Progenitor cell of endocrine pancreas (in vitro differentiated cells): ENCODE results near the gene TBX20. TPM values are rescaled to one million over a fixed set of nuclear protein-coding genes. Genes with fewer than 3 reads are reported as not detected.

ENCODE experiments used
- DNase-seq: peaks from one replicate; pipeline ENCODE4 v3.0.0; 2021; ENCODE audit warnings: low spot score; ENCODE audit not compliant: unreplicated experiment
- H3K27ac Mint-ChIP-seq: 2 replicates; pipeline ENCODE4 v1.8.0; 2021; ENCODE audit warnings: mild to moderate bottlenecking, moderate library complexity, mixed read lengths
- H3K27me3 Mint-ChIP-seq: 2 replicates; pipeline ENCODE4 v1.8.0; 2021; ENCODE audit warnings: mixed read lengths
- H3K36me3 Mint-ChIP-seq: 2 replicates; pipeline ENCODE4 v1.8.0; 2022; ENCODE audit warnings: mixed read lengths; ENCODE audit not compliant: insufficient read depth
- H3K4me1 Mint-ChIP-seq: 2 replicates; pipeline ENCODE4 v1.8.0; 2021; ENCODE audit warnings: low read depth, mixed read lengths
- H3K4me3 Mint-ChIP-seq: 2 replicates; pipeline ENCODE4 v1.8.0; 2021; ENCODE audit warnings: low read depth, mild to moderate bottlenecking, moderate library complexity, mixed read lengths
- H3K9me3 Mint-ChIP-seq: 2 replicates; pipeline ENCODE4 v1.8.0; 2021; ENCODE audit warnings: low read depth, mixed read lengths
- CTCF ChIP-seq: fragments of 200-600 bp; sonication (generic); IDR thresholded peaks from one replicate; pipeline ENCODE4 v1.5.0; 2021; ENCODE audit warnings: antibody characterized with exemption, mild to moderate bottlenecking; ENCODE audit not compliant: unreplicated experiment
- total RNA-seq: library from RNA; stranded (reverse); gene quantifications from 2 replicates; pipeline ENCODE4 v1.2.1, GENCODE V29; 2021

TBX20 gene
- total RNA-seq, 1 donor from 2014 or later, result not detected

DNA sequence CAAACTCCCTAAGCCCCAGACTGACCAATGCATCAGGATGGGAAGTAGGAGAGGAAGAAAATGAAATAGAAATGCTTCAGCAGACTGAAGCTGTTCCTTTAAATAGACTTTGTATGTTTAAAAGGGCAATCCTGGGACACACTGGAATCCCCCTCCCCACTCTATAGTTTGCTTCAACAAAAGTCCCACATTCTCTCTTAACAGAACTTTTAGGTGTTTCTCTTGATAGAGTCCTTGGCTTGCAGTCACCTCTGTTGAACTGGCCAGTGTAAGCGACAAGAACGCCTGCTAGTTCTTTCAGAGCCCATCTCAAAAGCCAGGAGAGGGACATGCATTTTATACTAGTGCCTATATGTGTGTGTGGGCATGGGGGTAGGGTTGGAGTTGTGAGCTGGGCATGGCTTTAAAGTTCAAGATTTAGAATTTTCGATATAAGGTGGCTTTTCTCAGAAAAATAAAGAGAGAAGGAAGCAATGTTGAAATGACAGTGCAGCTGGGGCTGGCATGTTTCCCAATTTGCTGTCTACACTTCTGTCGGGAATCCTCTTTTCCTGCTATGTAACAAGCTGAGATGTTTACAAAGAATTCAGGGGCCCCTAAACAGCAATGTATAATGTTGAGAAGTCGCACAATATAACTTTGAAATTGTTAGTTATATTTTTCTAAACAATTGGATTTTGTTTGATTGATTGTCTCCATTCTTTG is 2.1 kb downstream of the TBX20 start:
- H3K4me1 Mint-ChIP-seq, result peaks cover 1% of the 10 kb centered on the region
- peaks cover 92% of the 10 kb centered on the region for H3K27me3 Mint-ChIP-seq
- TF ChIP-seq CTCF, result no peak
- H3K4me3 Mint-ChIP-seq, result no peak overlapping the region
- no peaks in the 10 kb centered on the region for H3K9me3 Mint-ChIP-seq
- H3K36me3 Mint-ChIP-seq, result no peaks in the 10 kb centered on the region
- DNase-seq, result no peak
- no peak overlapping the region for H3K27ac Mint-ChIP-seq

DNA sequence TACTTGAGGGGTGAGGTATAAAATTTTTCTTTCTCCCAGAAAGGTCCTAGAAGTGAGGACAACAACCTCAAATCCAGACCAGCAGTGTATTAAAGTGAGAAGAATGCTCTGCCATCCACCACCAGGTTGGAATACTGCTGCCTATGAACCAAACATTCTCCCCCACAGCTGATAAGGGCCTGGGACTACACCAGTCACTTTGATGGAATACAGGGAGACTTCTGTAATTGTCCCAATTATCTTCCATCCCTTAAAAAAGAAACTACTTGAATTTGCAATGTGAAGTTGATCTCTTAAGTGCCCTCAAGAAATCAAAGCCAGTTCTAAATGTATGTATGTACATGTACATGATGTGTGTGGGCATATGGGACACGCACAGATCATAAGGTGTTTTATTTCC is 3.0 kb downstream of the TBX20 start:
- no peak overlapping the region for H3K27ac Mint-ChIP-seq
- H3K27me3 Mint-ChIP-seq, result peaks cover 84% of the 10 kb centered on the region
- peaks cover 1% of the 10 kb centered on the region for H3K4me1 Mint-ChIP-seq
- H3K9me3 Mint-ChIP-seq, result no peaks in the 10 kb centered on the region
- H3K36me3 Mint-ChIP-seq, result no peaks in the 10 kb centered on the region
- TF ChIP-seq CTCF, result no peak
- DNase-seq, result no peak
- no peak overlapping the region for H3K4me3 Mint-ChIP-seq

GRCh38 chr7:35250452-35250851 is 3.4 kb downstream of the TBX20 start:
- no peak for DNase-seq
- TF ChIP-seq CTCF, result no peak
- Mint-ChIP-seq H3K27ac (no peak overlapping the region), H3K36me3 (no peaks in the 10 kb centered on the region), H3K4me1 (peaks cover 1% of the 10 kb centered on the region), H3K4me3 (no peak overlapping the region), H3K9me3 (no peaks in the 10 kb centered on the region), H3K27me3 (peaks cover 79% of the 10 kb centered on the region)

- Mint-ChIP-seq H3K27me3 (peaks cover 73% of the 10 kb centered on the region), H3K36me3 (no peaks in the 10 kb centered on the region), H3K4me3 (no peak overlapping the region), H3K27ac (no peak overlapping the region), H3K9me3 (no peaks in the 10 kb centered on the region), H3K4me1 (peaks cover 1% of the 10 kb centered on the region)
- no peak for TF ChIP-seq CTCF
- no peak for DNase-seq
Measured at GRCh38 chr7:35249537-35249907, 4.4 kb downstream of the TBX20 start.

DNA sequence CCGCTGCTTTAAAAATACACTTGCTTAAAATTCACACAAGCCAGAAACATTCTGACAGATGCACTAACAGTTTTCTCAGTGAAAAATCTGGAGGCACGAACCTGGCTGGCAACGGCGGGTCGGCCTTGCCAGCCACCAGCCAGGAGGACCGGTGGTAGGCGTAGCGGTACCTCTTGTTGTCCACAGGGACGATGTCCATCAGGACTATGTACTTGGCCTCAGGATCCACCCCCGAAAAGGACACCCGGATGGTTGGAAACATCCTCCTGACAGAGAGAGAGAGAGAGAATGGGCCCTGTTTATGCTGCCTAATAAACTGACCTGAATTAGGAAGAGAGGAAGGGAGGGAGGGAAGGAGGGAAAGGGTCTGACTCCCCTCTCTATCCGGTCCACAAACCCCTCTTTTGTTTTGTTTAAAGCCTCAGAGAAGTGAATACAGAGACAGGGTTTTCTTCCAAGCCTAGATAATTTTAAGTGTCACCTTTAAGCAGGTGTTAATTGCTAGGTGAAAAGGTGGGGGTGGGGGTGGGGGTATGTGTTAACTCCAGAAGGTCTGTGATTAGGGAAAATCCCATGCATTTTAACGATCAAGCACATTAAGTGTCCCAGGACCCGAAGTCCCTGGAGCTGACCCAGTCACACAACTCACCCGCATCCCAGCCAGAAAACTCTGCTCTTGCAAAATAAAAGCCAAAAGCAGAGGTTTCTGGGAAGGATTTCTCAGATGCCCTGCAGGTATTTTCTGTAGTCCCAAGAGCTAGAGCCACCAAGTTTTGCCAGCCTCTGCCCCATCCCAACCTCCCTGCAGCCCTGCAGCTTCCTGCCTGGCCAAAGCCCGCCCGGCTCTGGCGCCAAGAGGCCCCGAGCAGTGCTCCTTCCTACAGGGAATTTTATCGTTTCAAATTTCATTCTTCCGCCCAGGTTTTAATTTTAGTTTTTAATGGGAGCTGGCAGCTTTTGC is 5.0 kb downstream of the TBX20 start:
- DNase-seq, result no peak
- Mint-ChIP-seq H3K9me3 (no peaks in the 10 kb centered on the region), H3K27me3 (peaks cover 69% of the 10 kb centered on the region), H3K4me3 (no peak overlapping the region), H3K27ac (no peak overlapping the region), H3K4me1 (peaks cover 1% of the 10 kb centered on the region), H3K36me3 (no peaks in the 10 kb centered on the region)
- TF ChIP-seq CTCF, result no peak
